Right renal pelvis (tissue), 4 donors: ENCODE results near the gene HSPB9. TPM values are rescaled to one million over a fixed set of nuclear protein-coding genes. Genes with fewer than 3 reads are reported as not detected.

Experiments used
- DNase-seq, 4 donors: peaks; one replicate each; pipeline ENCODE4 v3.0.0-alpha.2; 2013; ENCODE audit warnings: low read depth in 4 of 4, low spot score in 3 of 4, missing footprints in 1 of 4
- polyA plus RNA-seq, 4 donors: library from polyadenylated mRNA; unstranded; fragments of 120-200 nt; gene quantifications; one replicate each; pipeline ENCODE4 v1.2.1, GENCODE V29; 2013; ENCODE audit not compliant: insufficient read length in 4 of 4

Gene HSPB9, protein sequence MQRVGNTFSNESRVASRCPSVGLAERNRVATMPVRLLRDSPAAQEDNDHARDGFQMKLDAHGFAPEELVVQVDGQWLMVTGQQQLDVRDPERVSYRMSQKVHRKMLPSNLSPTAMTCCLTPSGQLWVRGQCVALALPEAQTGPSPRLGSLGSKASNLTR
- polyA plus RNA-seq, result under 1 TPM; 0.14 to 0.31 (median 0.21) TPM

DNA sequence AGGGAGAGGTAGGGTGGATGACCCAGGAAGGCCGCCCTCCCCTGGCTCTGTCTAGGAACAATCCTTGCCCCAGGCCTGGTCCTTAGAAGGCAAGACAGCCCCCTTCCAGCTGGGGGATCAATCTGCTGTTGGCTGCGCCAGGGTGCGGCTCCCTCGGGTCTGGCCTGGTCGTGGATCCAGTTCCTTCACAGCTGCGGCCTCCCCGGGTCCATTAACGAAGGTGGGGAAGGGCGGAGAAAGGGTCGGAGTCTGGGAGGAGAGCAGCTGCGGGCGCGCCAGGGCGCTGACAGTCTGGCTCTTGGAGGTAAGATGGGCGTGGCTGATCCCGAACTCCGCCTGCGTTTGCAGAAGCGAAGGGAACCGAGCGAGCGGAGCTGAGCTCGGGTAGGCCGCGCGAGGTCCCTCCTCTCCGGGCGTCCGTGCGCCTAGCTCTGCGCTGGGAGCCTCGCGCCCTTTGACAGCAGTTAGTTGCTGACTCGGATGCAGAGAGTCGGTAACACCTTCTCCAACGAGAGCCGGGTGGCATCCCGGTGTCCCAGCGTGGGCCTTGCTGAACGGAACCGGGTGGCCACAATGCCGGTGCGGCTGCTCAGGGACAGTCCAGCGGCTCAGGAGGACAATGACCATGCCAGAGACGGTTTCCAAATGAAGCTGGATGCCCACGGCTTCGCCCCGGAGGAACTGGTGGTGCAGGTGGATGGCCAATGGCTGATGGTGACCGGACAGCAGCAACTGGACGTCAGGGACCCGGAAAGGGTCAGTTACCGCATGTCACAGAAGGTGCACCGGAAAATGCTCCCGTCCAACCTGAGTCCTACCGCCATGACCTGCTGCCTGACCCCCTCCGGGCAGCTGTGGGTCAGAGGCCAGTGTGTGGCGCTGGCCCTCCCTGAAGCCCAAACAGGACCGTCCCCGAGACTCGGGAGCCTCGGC is at the start of gene HSPB9:
HSPB9 (plus strand) TSS at position 434 of the 933 bp plus-strand sequence; CDS start at position 481, 47 bp downstream.
- no peak for DNase-seq

DNA sequence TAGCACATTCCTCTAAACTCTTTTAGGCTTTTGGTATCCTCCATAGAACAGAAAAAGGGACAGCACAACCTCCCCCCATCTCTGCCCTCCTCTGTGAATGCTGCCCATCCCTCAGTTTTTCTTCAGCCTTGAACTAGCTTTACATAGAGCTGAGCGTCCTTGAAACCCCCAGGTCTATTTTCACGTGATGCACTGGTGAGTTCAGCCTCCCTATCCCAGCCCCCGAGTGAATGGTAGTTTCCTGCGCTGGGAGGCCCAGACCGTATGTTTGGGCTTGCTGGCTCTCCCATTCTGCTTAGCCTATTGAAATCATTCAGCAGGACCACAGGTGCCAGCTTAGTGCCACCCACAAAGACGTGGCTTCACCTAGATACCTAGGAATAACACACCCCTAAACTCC is 46.8 kb upstream of the HSPB9 start:
- DNase-seq, result no peak

DNA sequence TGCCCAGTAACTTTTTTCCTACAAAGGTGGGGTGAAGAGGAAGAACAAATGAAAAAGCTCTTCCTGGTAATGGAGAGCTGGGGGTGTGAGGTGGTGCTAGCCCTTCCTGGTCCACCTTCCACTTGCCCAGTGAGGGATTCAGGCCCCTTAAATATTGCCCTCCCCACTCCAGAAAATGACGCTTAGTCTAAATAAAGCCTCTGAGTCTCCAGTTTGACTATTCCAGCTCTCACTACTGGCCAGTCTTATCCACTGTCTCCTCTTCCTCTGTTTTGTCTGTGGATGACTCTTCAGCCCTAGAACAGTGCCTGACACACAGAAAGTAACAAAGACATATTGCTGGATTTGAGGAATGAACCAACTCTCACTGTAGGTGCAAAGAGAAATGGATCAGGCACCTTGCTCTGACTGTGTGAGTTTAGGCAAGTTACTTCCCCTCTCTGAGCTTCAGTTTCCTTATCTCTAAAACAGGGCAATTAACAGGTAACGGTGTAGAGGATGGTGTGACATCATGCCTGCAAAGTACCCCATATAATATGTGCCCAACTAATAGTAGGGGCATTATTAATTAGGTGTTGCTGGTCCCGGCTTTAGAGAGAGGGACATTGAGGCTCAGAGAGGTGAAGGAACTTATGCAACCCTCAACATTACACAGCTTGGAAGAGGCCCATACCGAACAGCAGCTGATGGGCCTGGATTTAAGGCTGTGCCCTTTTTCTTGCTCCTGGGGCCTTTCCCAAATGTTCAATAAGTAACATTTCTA is 45.6 kb upstream of the HSPB9 start:
- no peak for DNase-seq

DNA sequence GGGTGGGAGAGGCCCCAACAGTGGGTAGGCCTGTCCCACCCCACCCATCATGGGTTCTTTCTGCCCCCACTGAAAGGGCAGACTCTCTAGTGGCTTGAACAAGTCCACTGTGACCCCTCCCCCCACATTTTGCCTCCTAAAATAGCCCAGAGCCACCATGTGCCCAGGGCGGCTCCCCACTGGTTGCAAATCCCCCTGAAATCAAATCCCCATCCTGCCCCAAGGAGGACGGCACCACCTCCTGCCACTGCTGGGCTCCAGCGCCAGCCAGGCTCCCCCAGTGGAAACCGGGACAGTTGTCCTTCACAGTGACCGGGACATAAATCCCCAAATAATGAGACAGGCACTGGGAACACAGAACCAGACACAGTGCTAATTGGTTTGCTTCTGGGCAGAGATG is 44.8 kb upstream of the HSPB9 start:
- DNase-seq, result no peak

DNA sequence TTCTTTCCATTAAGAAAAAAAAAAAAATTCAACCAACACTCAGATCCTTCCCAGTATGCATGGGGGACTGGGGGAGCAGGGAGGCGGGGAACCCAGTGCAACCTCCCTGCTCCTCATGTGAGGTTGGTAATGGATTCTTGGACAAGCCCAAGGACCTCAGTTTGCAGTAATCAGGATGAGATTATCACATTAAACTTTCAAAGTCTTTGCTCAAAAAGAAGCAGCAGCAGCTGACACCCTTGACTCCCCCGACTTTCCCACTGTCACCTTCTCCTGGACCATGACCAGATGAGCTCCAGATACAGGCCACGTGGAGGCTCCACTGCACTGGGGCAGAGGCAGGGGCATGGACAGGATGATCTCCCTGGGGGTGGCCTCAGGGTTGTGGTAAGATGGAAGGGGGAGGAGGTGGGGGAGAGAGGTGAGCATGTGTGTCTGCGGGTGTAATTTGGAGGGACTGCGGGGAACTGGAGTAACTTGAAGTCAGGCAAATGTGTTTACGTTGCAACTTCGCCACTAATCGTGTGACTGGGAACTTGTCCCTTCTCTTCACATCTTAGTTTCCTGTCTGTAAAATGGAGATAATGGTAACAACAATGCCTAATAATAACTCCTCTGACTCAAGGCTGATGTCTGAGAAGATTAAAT is 44.1 kb upstream of the HSPB9 start:
- no peak for DNase-seq

GRCh38 chr17:42079541-42079940 is 43.1 kb upstream of the HSPB9 start:
- no peak for DNase-seq

DNA sequence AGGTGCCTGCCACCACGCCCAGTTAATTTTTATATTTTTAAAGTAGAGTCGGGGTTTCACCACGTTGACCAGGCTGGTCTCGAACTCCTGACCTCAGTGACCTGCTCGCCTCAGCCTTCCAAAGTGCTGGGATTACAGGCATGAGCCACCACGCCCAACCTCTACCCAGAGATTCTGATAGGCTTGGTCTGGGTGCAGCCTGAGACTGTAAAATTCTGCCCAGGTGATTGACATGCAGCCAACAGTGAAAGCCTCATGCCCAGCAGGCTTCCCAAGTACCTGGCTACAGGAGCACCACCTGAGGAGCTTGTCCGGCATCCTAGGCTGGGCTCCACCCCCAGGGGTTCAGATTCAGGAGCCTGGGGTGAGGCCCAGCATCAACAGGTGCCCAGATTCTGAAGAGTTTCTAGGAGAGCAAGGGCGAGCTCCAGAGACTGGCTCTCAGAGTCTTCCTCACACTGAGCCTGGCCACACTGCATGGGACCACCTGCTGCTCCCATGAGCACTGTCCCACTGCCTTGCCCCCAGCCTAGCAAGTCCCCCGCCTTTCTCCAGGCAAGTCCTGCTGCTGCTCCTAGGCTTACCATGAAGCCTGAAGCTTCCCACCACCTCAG is 41.0 kb upstream of the HSPB9 start:
- DNase-seq, result no peak

DNA sequence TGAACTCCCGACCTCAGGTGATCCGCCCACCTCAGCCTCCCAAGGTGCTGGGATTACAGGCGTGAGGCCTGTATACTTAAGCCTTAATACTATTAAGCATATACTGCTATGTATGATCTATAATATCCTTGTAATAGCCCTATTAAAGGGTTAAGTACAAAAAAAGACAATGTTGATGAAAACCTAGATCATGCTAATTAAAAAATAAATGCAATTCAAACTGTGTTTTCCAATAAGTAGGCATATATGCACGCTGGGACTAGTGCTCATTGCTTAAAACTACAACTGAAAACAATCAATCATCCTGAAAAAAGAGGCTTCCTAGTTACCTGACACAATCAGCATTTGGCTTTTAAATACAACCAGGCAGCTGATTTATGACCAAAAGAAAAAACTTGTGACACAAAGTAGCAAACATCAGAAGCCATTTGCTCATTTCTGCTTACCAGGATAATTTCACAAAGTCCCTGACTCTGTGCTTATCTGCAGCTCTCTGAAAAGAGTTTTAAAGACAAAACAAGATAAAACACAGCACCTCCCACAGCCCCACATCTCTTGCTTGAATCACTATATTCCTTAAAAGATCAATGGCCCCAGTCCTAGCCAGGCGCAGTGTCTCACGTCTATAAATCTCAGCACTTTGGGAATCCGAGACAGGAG is 35.4 kb upstream of the HSPB9 start:
- DNase-seq, result no peak

DNA sequence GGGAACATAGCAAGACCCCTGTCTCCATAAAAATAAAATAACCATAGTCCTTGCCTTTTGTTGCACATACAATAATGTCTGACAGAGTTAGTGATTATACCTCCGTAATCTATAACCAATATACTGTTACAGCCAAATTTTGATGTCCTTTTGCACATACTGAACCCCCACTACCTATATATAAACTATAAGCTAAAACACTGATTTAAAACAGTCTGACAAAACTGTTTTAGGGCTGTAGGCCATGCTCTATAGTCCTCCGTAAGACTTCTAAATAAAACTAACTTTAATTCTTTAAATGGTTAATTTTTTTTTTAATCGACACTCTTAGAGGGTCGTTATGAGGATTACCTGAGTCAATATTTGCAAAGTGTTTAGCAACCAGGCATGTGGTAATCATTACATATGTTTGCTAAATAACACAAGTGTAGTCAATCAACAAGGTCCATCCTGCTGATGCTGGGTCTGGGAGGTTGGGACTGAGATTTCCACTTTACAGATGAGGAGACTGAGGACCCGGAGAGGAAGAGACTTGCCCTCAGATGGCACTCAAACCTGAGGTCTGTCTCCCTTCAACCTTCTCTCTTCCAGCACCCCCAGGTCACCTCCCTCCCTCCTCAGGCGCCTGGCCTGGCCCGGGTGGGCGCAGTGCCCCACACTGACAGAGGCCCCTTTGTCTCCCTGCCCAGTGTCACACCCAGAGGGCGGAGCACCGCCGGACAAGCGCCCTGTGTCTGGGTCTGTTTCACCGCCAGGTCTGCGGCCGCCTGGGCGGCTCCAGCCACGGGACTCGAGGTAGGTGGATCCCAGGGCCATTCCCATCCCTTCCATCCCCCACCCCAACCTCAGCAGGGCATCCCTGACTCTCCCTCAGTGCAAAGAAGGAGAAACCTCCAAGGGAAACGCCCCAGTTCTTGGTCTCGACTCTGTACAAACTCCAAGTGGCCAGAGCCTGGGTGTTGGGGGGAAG is 34.6 kb upstream of the HSPB9 start:
- DNase-seq, result no peak

GRCh38 chr17:42088736-42089135 is 33.9 kb upstream of the HSPB9 start:
- DNase-seq, result no peak

DNA sequence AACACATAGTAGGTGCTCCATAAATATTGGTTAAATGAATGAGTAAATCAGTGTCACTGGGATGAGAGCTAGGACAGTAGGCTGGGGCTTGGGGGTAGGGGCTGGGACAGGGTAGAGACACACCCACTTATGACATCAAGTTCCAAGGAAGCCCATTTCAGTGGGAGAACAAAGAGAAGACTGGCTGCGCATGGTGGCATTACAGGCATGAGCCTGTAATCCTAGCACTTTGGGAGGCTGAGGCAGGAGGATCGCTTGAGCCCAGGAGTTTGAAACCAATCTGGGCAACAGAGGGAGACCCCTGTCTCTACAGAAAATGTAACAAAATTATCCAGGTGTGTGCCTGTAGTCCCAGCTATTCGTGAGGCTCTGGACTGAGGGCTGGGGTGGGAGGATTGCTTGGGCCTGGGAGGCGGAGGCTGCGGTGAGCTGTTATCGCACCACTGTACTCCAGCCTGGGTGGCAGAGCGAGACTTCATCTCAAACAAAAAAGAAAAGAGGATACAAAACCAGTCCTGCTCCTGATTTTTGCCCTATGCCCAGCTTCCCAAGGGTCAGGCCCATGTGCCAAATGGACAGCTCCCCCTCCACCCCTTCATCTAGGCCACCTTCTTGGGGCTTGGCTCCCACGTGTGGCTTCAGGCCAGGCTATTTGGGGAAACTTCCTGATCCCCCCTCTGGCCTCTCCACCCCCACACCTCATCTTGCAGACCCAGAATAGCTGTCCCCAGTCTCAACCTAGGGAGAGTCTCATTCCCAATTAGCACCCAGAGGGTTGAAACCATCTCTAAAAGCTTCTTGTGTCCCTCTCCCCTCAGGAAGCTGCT is 31.4 kb upstream of the HSPB9 start:
- DNase-seq, result no peak

DNA sequence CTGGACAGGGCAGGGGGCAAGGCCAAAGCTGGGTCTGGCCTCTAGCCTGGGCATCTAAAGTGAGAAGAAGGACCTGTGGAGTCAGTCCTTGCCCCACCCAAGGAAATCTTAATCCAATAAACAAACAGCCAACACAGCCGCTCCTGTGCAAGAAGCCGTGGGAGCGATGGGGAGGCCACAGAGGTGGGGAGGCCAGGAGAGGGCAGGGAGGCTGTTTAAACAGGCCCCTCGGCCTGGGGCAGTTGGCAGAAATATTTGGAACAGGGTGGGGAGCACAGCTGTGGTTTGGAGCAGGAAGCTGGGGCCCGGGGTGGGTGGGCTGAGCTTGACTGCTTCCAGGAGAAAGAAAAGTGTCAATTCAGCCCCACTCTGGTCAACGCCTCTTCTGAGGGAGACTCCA is 29.7 kb upstream of the HSPB9 start:
- no peak for DNase-seq

- no peak for DNase-seq
Measured at GRCh38 chr17:42094375-42095069, 28.1 kb upstream of the HSPB9 start.

DNA sequence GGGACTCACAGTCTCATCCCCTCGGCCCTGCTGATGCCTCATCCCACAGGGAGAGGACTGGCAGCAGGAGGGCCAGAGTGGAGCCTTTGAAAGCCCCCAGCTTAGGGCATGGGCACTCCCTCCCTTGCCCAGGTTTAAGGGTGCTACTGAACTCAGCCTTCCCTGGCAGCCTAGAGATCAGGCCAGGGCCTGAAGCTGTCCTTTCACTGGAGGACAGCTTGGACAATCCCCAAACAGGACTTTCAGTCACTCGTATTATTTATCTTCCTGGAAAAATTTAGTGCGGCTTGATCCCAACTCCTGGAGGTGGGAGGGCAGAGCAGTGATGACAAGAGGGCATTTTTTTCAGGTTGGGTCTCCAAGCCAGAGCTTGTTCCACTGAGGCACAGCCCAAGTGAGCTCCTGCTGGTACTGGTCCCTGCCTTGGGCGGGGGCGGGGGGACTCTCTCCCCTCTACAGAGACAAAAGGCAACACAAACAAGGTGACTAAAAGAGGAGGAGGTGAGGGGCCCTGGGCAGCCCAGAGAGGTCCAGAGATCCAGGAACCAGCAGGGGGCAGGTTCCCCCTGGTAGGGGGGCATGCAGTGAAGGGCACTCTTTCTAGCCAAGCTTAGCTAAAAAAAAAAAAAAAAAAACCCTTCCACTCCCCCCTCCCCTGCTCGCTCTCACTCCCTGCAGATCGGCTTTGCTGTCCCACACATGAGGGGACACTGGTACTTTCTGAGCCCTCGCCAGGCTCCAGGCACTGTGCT is 26.1 kb upstream of the HSPB9 start:
- DNase-seq, result no peak

- no peak for DNase-seq
Measured at GRCh38 chr17:42097691-42098631, 24.6 kb upstream of the HSPB9 start, which contains the start of gene ZNF385C. Gene ZNF385C, minus strand, starts transcription at chr17:42098473. Its CDS starts 35,417 bp downstream, at chr17:42063056.
